GM13977 (cell line): ENCODE results near the gene DSG3.

Experiments
- DNase-seq: peaks from one replicate; pipeline ENCODE4 v3.0.0; 2012; ENCODE audit warnings: low spot score
- CTCF ChIP-seq: IDR thresholded peaks from 2 replicates; pipeline ENCODE4 v1.5.1; 2012; ENCODE audit warnings: mild to moderate bottlenecking, control low read depth; ENCODE audit not compliant: insufficient read depth; ENCODE audit errors: extremely low read depth, missing control alignments
- in situ Hi-C: fragments of 300-500 bp; cut with MboI; formaldehyde crosslinking; loops from one replicate; pipeline ENCODE4 v1.12.0; 2022; ENCODE audit warnings: low sequenced_read_pairs, low pct_unique_long_range_greater_than_20kb, mixed read lengths, inconsistent platforms; ENCODE audit not compliant: unreplicated experiment

Gene DSG3

GRCh38 chr18:31420032-31420431, 27.5 kb upstream of the DSG3 start:
- in situ Hi-C loops: no loop called here
- no peak for TF ChIP-seq CTCF
- no peak for DNase-seq

- in situ Hi-C loops: no loop called here
- TF ChIP-seq CTCF: no peak
- no peak for DNase-seq
These were observed 27.0 kb upstream of the DSG3 start for GRCh38 chr18:31420524-31420923.

- peak; percentile 82 for TF ChIP-seq CTCF
- in situ Hi-C loops: no loop called here
- peak; percentile 29 for DNase-seq
These were observed 23.1 kb upstream of the DSG3 start for GRCh38 chr18:31424383-31424988.

- no peak for TF ChIP-seq CTCF
- in situ Hi-C loops: no loop called here
- DNase-seq: no peak
These were observed 21.5 kb upstream of the DSG3 start for GRCh38 chr18:31426021-31426420.

- TF ChIP-seq CTCF: no peak
- in situ Hi-C loops: no loop called here
- no peak for DNase-seq
These were observed 20.6 kb upstream of the DSG3 start for GRCh38 chr18:31426871-31427406.

- in situ Hi-C loops: no loop called here
- DNase-seq: no peak
- no peak for TF ChIP-seq CTCF
These were observed 19.3 kb upstream of the DSG3 start for GRCh38 chr18:31428211-31428610.

- no peak for DNase-seq
- no peak for TF ChIP-seq CTCF
- in situ Hi-C loops: no loop called here
These were observed 17.9 kb upstream of the DSG3 start for GRCh38 chr18:31429623-31430022.
